GM21367 (cell line): Measurements from ENCODE around the gene THRB.

Experiments used
- ATAC-seq: cut with Tn5 transposase; IDR thresholded peaks from one replicate; pipeline ENCODE4 v1.9.1; 2021; ENCODE audit not compliant: unreplicated experiment

The THRB gene

GRCh38 chr3:24318677-24319287 lies 175.9 kb downstream of the THRB start:
- ATAC-seq: no peak

- no peak for ATAC-seq
Measured at GRCh38 chr3:24316887-24317383, 177.7 kb downstream of the THRB start.

- ATAC-seq: no peak
Measured at GRCh38 chr3:24315971-24316370, 178.7 kb downstream of the THRB start.

- ATAC-seq: no peak
Measured at GRCh38 chr3:24315356-24315755, 179.3 kb downstream of the THRB start.

GRCh38 chr3:24311881-24312280 lies 182.8 kb downstream of the THRB start:
- ATAC-seq: no peak

- no peak for ATAC-seq
Measured at GRCh38 chr3:24310887-24311286, 183.8 kb downstream of the THRB start.

- ATAC-seq: no peak
Measured at GRCh38 chr3:24306518-24306917, 188.1 kb downstream of the THRB start.

GRCh38 chr3:24305795-24306467 lies 188.7 kb downstream of the THRB start:
- no peak for ATAC-seq

- no peak for ATAC-seq
Measured at GRCh38 chr3:24303057-24303754, 191.4 kb downstream of the THRB start.

GRCh38 chr3:24302396-24302795 lies 192.3 kb downstream of the THRB start:
- ATAC-seq: no peak

GRCh38 chr3:24300949-24301348 lies 193.7 kb downstream of the THRB start:
- no peak for ATAC-seq

GRCh38 chr3:24299806-24300626 lies 194.6 kb downstream of the THRB start:
- ATAC-seq: no peak

GRCh38 chr3:24299246-24299805 lies 195.3 kb downstream of the THRB start:
- ATAC-seq: no peak

GRCh38 chr3:24296441-24297205 lies 198.0 kb downstream of the THRB start:
- ATAC-seq: no peak

- no peak for ATAC-seq
Measured at GRCh38 chr3:24294150-24294549, 200.5 kb downstream of the THRB start.

GRCh38 chr3:24291646-24292045 lies 203.0 kb downstream of the THRB start:
- no peak for ATAC-seq

GRCh38 chr3:24290596-24290995 lies 204.1 kb downstream of the THRB start:
- ATAC-seq: no peak

GRCh38 chr3:24288496-24289236 lies 206.0 kb downstream of the THRB start:
- ATAC-seq: no peak

GRCh38 chr3:24287755-24288450 lies 206.7 kb downstream of the THRB start:
- ATAC-seq: no peak
